ENCODE data around the gene HOXA13.

The HOXA13 gene

GRCh38 chr7:27159266-27160144 lies 40.4 kb downstream of the HOXA13 start (continued):
- no peak for TF ChIP-seq TSHZ1 (tag by site-specific recombination; IDR thresholded peaks at IDR 0.05; ENCODE audit: borderline replicate concordance)
- TF ChIP-seq ZNF366 (tag by site-specific recombination; conservative IDR thresholded peaks at IDR 0.05), result peak; percentile 66
- TF ChIP-seq ZNF624 (tag by site-specific recombination; IDR thresholded peaks at IDR 0.05), result no peak
- 0 out of 2 replicates have a peak, but pooled peaks have one; percentile 18 for TF ChIP-seq ZXDB (tag by site-specific recombination; IDR thresholded peaks at IDR 0.05)
- TF ChIP-seq ZSCAN18 (tag by site-specific recombination; IDR thresholded peaks at IDR 0.05), result no peak
- no peak for TF ChIP-seq ZNF354C (tag by site-specific recombination; IDR thresholded peaks at IDR 0.05; ENCODE audit: borderline replicate concordance, low read depth)
- peak; percentile 37; the same call in 1 of the 2 replicates for TF ChIP-seq ZNF843 (tag by site-specific recombination; IDR thresholded peaks at IDR 0.05)
- 0 out of 2 replicates have a peak, but pooled peaks have one; percentile 42 for TF ChIP-seq KLF10 (tag by site-specific recombination; IDR thresholded peaks at IDR 0.05)

- peaks cover 12% of the 10 kb centered on the region for H3K4me1 ChIP-seq (ENCODE audit: control insufficient read depth, insufficient read depth, low read length)
- CTCF ChIA-PET, result interaction anchor here (0.6 to 1.6 kb wide), 11 partner anchors 9 to 1309 kb away, joined by 3 to 9 read pairs (median 3); no protein-coding TSS in a partner anchor
- no peak for TF ChIP-seq TCF7L2 (IDR thresholded peaks at IDR 0.05; ENCODE audit: borderline replicate concordance, low read depth, low read length)
- no peak for TF ChIP-seq ZNF138 (tag by site-specific recombination; IDR thresholded peaks at IDR 0.05; ENCODE audit: borderline replicate concordance)
- no peak for TF ChIP-seq ZNF488 (tag by site-specific recombination; IDR thresholded peaks at IDR 0.05)
- TF ChIP-seq ZNF2 (tag by site-specific recombination; IDR thresholded peaks at IDR 0.05), result no peak
- TF ChIP-seq ZNF654 (tag by site-specific recombination; IDR thresholded peaks at IDR 0.05; ENCODE audit: low read depth), result no peak
- TF ChIP-seq ZNF768 (tag by site-specific recombination; IDR thresholded peaks at IDR 0.05), result no peak
- 0 out of 2 replicates have a peak, but pooled peaks have one; percentile 2 for TF ChIP-seq ZNF596 (tag by site-specific recombination; IDR thresholded peaks at IDR 0.05)
- TF ChIP-seq ZFHX2 (tag by site-specific recombination; conservative IDR thresholded peaks at IDR 0.05), result 0 out of 2 replicates have a peak, but pooled peaks have one; percentile 6
- 0 out of 2 replicates have a peak, but pooled peaks have one; percentile 21 for TF ChIP-seq ZNF600 (tag by site-specific recombination; IDR thresholded peaks at IDR 0.05)
- TF ChIP-seq ZNF121 (tag by site-specific recombination; IDR thresholded peaks at IDR 0.05), result no peak
- no peaks in the 10 kb centered on the region for H3K9me3 ChIP-seq (ENCODE audit: control insufficient read depth, insufficient read depth, low read depth, low read length)
- H3K36me3 ChIP-seq (ENCODE audit: control insufficient read depth in 2 of 2, insufficient read depth in 1 of 2, low read length in 2 of 2), result peaks cover 14 to 19% of the 10 kb centered on the region in 2 experiments
- POLR2A ChIA-PET, result interaction anchor here (0.5 to 2.3 kb wide), 5 partner anchors 9 to 48 kb away, joined by 4 to 17 read pairs (median 4); partner anchors contain the start of genes HOXA11 and HOXA5
- H3K27ac ChIP-seq (ENCODE audit: extremely low read depth, low read depth, low read length), result peak overlapping the region; percentile 100
- H3K4me3 ChIP-seq (ENCODE audit: low read depth, low read length), result no peak overlapping the region
These were observed 41.2 kb downstream of the HOXA13 start for GRCh38 chr7:27158436-27159265.
